C4-2B (cell line): ENCODE measurements around the gene COL26A1.

ENCODE experiments used
- CTCF ChIP-seq: fragments of 450-650 bp; conservative IDR thresholded peaks from 2 replicates; pipeline ENCODE4 v1.5.1; 2017; ENCODE audit warnings: mild to moderate bottlenecking
- ZFX ChIP-seq: fragments of 450-650 bp; IDR thresholded peaks from 2 replicates; pipeline ENCODE4 v1.6.1; 2017

- TF ChIP-seq CTCF (no peak), ZFX (no peak)
These were observed 57.8 kb downstream of the COL26A1 start for GRCh38 chr7:101420436-101420835.
